ENCODE results near the gene NODAL. TPM values are rescaled to one million over a fixed set of nuclear protein-coding genes. Genes with fewer than 3 reads are reported as not detected.
A peak's percentile ranks its signal among the peaks of the same experiment; 100 is the strongest.

The NODAL gene
- total and polyA plus RNA-seq, 4 donors: 0.13 TPM; not detected in 3

DNA sequence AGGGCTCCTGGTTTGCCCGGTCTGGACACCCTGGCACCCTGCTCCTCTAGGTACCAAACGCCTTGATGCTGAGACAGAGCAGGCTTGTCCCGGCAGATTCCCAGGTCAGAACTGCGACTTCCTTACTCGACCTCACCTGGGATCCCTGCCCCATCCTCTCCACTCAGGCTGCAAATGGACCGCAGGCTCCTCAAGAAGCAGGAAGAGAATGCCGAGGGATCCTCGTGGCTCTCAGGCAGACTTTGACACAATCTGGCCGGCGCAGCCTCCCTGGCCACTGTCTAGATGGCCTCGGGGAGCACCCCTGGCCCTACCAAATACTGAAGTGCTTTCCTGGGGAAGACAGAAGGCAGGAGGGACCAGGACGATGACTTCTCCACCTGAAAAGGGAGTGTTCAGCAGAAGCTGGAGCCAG, 421 bp upstream of the NODAL start:
- 71 to 85% methylated on average over 12 of the region's 12 CpGs for WGBS, 2 donors
- intact Hi-C loops (cut with DNase I): no loop called here
- H3K27ac ChIP-seq (ENCODE audit: low read depth in 1 of 2, low read length in 2 of 2): no peak overlapping the region
- ATAC-seq (ENCODE audit: low FRiP score) (no peak), DNase-seq (no peak)
- peaks cover 0 to 2% of the 10 kb centered on the region in 2 donors for H3K27me3 ChIP-seq (ENCODE audit: control insufficient read depth in 1 of 2, insufficient read depth in 2 of 2, low read length in 1 of 2)
- no peaks in the 10 kb centered on the region for H3K4me1 ChIP-seq (ENCODE audit: control insufficient read depth in 1 of 2, insufficient read depth in 2 of 2, low read length in 2 of 2)
- H3K9me3 ChIP-seq (ENCODE audit: control insufficient read depth, low read length): no peaks in the 10 kb centered on the region
- H3K4me3 ChIP-seq (ENCODE audit: low read length in 2 of 2): no peak overlapping the region
- no peaks in the 10 kb centered on the region for H3K36me3 ChIP-seq (ENCODE audit: control insufficient read depth in 1 of 2, insufficient read depth in 2 of 2, low read length in 1 of 2)

DNA sequence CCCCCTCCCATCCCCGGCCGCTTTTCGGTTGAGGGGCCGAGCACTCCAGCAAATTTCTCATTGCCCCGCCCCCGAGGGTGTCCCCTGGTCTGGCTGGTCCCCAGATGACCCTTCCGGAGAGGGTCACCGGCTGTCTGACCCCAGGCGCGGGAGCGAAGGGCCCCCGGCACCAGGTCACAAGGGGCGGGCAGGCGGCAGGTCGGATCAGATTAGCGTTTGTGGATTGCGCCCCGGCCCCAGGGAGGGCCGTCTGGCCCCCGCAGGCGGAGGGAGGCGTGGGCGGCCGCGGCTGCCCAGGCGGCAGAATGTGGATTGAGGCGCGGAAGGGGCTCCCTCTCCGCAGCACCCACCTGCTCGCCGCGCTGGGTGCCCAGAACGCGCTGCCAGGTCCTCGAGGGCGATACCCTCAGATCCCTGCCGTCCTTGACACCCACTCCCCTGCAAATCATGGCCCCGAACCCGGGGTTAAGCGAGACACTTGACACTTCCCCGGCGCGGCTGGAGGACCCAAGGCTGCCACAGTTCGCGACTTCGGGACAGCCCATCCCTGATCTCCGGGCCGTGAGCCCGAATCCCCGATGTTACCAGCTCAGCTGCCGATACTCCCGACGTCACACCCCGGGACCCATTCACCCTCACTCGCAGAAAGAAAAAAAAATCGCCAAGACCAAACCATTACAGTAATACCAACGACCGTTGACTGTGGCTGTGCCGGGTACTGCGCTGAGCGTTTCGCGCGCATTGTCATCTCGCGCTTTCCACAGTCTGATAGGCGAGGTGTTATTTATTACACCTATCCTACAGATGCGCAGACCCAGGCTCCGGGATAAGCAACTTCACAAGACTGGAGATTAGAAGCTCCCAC, 953 bp downstream of the NODAL start:
- WGBS, 2 donors: 5 to 9% methylated on average over 55 to 69 of the region's 69 CpGs
- Histone ChIP-seq H3K27me3 (ENCODE audit: control insufficient read depth in 1 of 2, insufficient read depth in 2 of 2, low read length in 1 of 2) (peaks cover 0 to 2% of the 10 kb centered on the region in 2 donors), H3K36me3 (ENCODE audit: control insufficient read depth in 1 of 2, insufficient read depth in 2 of 2, low read length in 1 of 2) (no peaks in the 10 kb centered on the region), H3K9me3 (ENCODE audit: control insufficient read depth, low read length) (no peaks in the 10 kb centered on the region), H3K4me3 (ENCODE audit: low read length in 2 of 2) (no peak overlapping the region), H3K27ac (ENCODE audit: low read depth in 1 of 2, low read length in 2 of 2) (no peak overlapping the region), H3K4me1 (ENCODE audit: control insufficient read depth in 1 of 2, insufficient read depth in 2 of 2, low read length in 2 of 2) (no peaks in the 10 kb centered on the region)
- DNase-seq (peak in 1 of 2 donors; percentile 78), ATAC-seq (ENCODE audit: low FRiP score) (peak; percentile 21)
- intact Hi-C loops (cut with DNase I): no loop called here

DNA sequence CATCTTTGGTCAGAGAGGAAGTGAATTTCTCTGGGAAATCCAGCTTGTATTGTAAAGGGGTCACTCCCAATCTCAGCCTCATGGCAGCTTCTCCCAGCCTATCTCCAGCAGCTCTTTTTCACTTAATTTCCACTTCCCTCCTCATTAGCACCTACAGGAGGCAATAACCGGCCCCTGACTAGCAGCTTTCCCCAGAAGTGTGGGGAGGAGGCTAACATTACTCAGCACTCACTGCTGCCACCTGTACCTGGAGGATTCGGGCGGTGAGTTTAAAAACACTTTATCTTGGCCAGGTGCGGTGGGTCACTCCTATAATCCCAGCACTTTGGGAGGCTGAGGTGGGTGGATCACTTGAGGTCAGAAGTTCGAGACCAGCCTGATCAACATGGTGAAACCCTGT, 3.8 kb downstream of the NODAL start:
- intact Hi-C loops (cut with DNase I): no loop called here
- WGBS, 2 donors: 88 to 94% methylated on average over 5 of the region's 5 CpGs
- H3K4me3 ChIP-seq (ENCODE audit: low read length in 2 of 2): no peak overlapping the region

DNA sequence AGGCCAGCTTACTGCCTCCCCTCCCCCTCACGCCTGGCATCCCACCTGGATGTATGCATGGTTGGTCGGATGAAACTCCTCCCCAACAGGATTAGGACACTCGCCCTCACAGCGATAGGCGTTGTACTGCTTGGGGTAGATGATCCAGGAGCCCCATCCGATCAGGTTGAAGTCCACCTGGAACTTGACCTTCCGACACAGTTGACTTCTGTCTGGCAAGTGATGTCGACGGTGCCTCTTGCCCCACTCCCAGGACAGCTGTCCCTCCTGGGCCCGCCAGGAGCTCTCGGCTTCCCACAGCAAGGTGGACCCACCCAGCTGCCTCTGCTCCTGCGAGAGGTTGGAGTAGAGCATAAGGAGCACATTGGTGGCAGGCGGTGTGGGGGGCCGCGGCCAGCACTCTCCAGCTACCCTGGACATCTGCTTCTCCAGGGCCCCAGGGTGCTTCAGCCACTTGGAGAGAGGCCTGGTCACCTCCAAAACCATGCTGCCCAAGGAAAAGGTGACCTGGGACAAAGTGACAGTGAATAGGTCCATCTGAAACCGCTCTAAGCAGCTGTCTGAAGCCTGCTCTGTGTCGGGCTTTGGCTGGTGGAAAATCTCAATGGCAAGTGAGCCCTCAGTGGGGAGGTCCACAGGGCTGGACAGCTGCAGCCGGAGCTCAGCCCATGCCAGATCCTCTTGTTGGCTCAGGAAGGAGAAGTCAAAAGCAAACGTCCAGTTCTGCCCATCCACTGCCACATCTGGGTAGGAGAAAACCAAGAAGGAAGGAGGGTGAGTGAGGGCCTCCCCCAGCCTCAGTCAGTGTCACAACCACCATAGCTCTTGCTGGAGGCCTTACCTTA, 6.0 kb downstream of the NODAL start:
- 92 to 95% methylated on average over 19 of the region's 19 CpGs for whole genome bisulfite sequencing, 2 donors
- Histone ChIP-seq H3K9me3 (ENCODE audit: control insufficient read depth, low read length) (no peaks in the 10 kb centered on the region), H3K4me1 (ENCODE audit: control insufficient read depth in 1 of 2, insufficient read depth in 2 of 2, low read length in 2 of 2) (peaks cover 4 to 5% of the 10 kb centered on the region in 2 donors), H3K36me3 (ENCODE audit: control insufficient read depth in 1 of 2, insufficient read depth in 2 of 2, low read length in 1 of 2) (no peaks in the 10 kb centered on the region), H3K27ac (ENCODE audit: low read depth in 1 of 2, low read length in 2 of 2) (no peak overlapping the region), H3K27me3 (ENCODE audit: control insufficient read depth in 1 of 2, insufficient read depth in 2 of 2, low read length in 1 of 2) (no peaks in the 10 kb centered on the region), H3K4me3 (ENCODE audit: low read length in 2 of 2) (no peak overlapping the region)
- intact Hi-C loops (cut with DNase I): no loop called here
- DNase-seq: no peak
- ATAC-seq (ENCODE audit: low FRiP score): no peak

More for the DNA sequence above, 3.8 kb downstream of the NODAL start:
- DNase-seq: no peak
- ATAC-seq (ENCODE audit: low FRiP score): no peak
- H3K9me3 ChIP-seq (ENCODE audit: control insufficient read depth, low read length): no peaks in the 10 kb centered on the region
- no peak overlapping the region for H3K27ac ChIP-seq (ENCODE audit: low read depth in 1 of 2, low read length in 2 of 2)
- H3K4me1 ChIP-seq (ENCODE audit: control insufficient read depth in 1 of 2, insufficient read depth in 2 of 2, low read length in 2 of 2): peaks cover 0 to 3% of the 10 kb centered on the region in 2 donors
- H3K27me3 ChIP-seq (ENCODE audit: control insufficient read depth in 1 of 2, insufficient read depth in 2 of 2, low read length in 1 of 2): no peaks in the 10 kb centered on the region
- no peaks in the 10 kb centered on the region for H3K36me3 ChIP-seq (ENCODE audit: control insufficient read depth in 1 of 2, insufficient read depth in 2 of 2, low read length in 1 of 2)

DNA sequence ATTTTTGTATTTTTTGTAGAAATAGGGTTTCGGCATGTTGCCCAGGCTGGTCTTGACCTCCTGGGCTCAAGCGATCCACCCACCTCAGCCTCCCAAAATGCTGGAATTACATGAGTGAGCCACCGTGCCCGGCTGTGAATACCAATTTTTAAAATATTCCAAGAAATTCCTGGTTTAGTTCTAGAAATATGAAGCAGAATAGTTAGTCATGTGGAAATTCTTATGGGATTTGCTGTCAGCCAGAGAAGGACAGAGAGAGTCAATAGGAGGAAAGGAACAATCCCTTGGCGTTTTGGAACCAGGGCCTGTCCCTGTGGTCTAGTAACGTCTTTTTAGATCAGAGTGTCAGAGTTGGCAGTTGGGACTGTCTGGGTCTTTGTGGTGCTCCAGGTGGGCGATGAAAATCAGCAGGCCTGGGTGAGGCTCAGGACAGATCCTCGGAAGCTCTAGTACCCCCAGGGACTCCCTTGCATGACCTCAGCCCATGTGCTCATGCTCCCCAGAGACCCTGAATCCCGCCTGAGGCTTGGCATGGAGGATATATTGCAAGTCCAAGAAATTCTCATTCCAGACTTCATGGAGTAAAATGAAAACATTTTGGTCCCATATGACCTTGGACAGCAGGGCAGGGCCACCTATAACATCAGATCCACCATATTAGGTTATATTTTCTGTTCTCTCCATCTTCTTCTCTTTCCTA, 7.8 kb downstream of the NODAL start:
- ATAC-seq (ENCODE audit: low FRiP score): peak; percentile 23
- H3K9me3 ChIP-seq (ENCODE audit: control insufficient read depth, low read length): no peaks in the 10 kb centered on the region
- WGBS, 2 donors: 11 to 38% methylated on average over 9 of the region's 9 CpGs
- intact Hi-C loops (cut with DNase I): no loop called here
- DNase-seq: peak in 1 of 2 donors; percentile 79
- H3K27me3 ChIP-seq (ENCODE audit: control insufficient read depth in 1 of 2, insufficient read depth in 2 of 2, low read length in 1 of 2): no peaks in the 10 kb centered on the region
- no peaks in the 10 kb centered on the region for H3K36me3 ChIP-seq (ENCODE audit: control insufficient read depth in 1 of 2, insufficient read depth in 2 of 2, low read length in 1 of 2)
- no peak overlapping the region for H3K4me3 ChIP-seq (ENCODE audit: low read length in 2 of 2)
- peaks cover 4 to 5% of the 10 kb centered on the region in 2 donors for H3K4me1 ChIP-seq (ENCODE audit: control insufficient read depth in 1 of 2, insufficient read depth in 2 of 2, low read length in 2 of 2)
- peak overlapping the region in 1 of 2 donors; percentile 23 for H3K27ac ChIP-seq (ENCODE audit: low read depth in 1 of 2, low read length in 2 of 2)

DNA sequence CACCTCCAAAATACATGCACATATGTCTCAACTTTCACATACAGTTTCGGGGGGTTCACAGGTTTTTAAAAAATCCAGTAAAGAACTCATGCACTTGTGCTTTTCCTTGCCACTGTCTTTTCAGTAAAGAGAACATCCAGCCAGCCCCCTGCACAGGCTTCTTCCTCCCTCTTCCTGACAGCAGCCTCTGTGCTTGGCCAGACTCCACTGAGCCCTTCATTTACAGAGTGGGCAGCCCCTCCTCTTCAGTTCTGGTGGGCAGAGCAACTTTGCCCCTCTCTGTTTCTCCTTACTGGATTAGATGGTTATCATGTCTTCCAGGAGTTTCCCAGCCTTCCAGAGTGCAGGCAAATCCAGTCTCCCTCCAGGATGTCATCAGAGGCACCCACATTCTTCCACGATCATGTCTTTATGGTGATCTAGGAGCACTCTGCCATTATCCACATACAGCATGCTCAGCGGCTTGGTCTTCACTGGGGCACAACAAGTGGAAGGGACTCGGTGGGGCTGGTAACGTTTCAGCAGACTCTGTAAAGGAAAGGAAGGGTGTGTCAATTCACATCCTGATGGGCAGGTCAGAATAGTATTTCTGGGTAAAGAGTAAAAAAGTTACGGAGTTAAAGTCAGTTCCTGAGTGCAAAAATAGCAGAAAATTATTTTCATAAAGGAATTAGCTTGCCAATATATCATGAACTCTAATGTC, 8.8 kb downstream of the NODAL start:
- intact Hi-C loops (cut with DNase I): no loop called here
- no peak for ATAC-seq (ENCODE audit: low FRiP score)
- peak overlapping the region in 1 of 2 donors; percentile 21 for H3K27ac ChIP-seq (ENCODE audit: low read depth in 1 of 2, low read length in 2 of 2)
- peaks cover 4 to 5% of the 10 kb centered on the region in 2 donors for H3K4me1 ChIP-seq (ENCODE audit: control insufficient read depth in 1 of 2, insufficient read depth in 2 of 2, low read length in 2 of 2)
- H3K4me3 ChIP-seq (ENCODE audit: low read length in 2 of 2): no peak overlapping the region
- DNase-seq: no peak
- peaks cover 1 to 2% of the 10 kb centered on the region in 2 donors for H3K36me3 ChIP-seq (ENCODE audit: control insufficient read depth in 1 of 2, insufficient read depth in 2 of 2, low read length in 1 of 2)
- no peaks in the 10 kb centered on the region for H3K9me3 ChIP-seq (ENCODE audit: control insufficient read depth, low read length)
- H3K27me3 ChIP-seq (ENCODE audit: control insufficient read depth in 1 of 2, insufficient read depth in 2 of 2, low read length in 1 of 2): no peaks in the 10 kb centered on the region
- WGBS, 2 donors: 58 to 65% methylated on average over 6 of the region's 6 CpGs

DNA sequence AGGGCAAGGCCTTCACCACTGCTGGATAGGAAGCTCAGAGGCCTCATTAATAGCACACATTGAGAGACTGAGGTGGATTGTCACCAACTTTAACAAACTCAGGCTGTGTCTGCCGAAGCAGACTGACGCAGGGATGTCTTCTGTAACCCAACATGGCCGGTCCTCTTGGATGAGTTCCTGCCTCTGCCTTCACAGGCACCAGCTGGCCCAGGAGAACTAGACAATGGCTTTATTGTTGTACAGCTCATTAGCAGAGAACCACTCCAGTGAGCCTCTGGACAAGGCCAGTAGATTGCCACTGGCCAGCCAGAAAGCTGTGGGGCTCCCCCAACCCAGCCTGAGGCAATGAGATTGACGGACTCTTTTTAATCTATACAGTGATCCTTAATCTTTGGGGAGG, 9.4 kb downstream of the NODAL start:
- 80 to 85% methylated on average over 4 of the region's 4 CpGs for WGBS, 2 donors
- Histone ChIP-seq H3K27me3 (ENCODE audit: control insufficient read depth in 1 of 2, insufficient read depth in 2 of 2, low read length in 1 of 2) (no peaks in the 10 kb centered on the region), H3K4me3 (ENCODE audit: low read length in 2 of 2) (no peak overlapping the region), H3K4me1 (ENCODE audit: control insufficient read depth in 1 of 2, insufficient read depth in 2 of 2, low read length in 2 of 2) (peaks cover 4 to 5% of the 10 kb centered on the region in 2 donors), H3K27ac (ENCODE audit: low read depth in 1 of 2, low read length in 2 of 2) (no peak overlapping the region), H3K36me3 (ENCODE audit: control insufficient read depth in 1 of 2, insufficient read depth in 2 of 2, low read length in 1 of 2) (peaks cover 1 to 2% of the 10 kb centered on the region in 2 donors), H3K9me3 (ENCODE audit: control insufficient read depth, low read length) (no peaks in the 10 kb centered on the region)
- ATAC-seq (ENCODE audit: low FRiP score): no peak
- intact Hi-C loops (cut with DNase I): no loop called here
- DNase-seq: no peak
